Left ventricle myocardium inferior (tissue), 1 donor: Measurements from ENCODE around the gene TBX20. TPM values are rescaled to one million over a fixed set of nuclear protein-coding genes. Genes with fewer than 3 reads are reported as not detected.
"Not testable (repeated sequence)": the region's sequence is repeated elsewhere in the genome, so short reads cannot be mapped to it uniquely, and the experiment has no call there.

Source experiments
- DNase-seq: peaks from one replicate; pipeline ENCODE4 v3.0.0-alpha.2; 2020
- H3K27ac ChIP-seq: fragments of 200-600 bp; replicated peaks from 2 replicates; pipeline ENCODE4 v1.8.0; 2021
- H3K27me3 ChIP-seq: fragments of 200-600 bp; 2 replicates; pipeline ENCODE4 v1.8.0; 2021; ENCODE audit warnings: low read depth
- H3K36me3 ChIP-seq: fragments of 200-600 bp; 2 replicates; pipeline ENCODE4 v1.8.0; 2021
- H3K4me1 ChIP-seq: fragments of 200-600 bp; 2 replicates; pipeline ENCODE4 v1.8.0; 2021
- H3K4me3 ChIP-seq: fragments of 200-600 bp; 2 replicates; pipeline ENCODE4 v1.8.0; 2021; ENCODE audit warnings: mild to moderate bottlenecking, moderate library complexity
- H3K9me3 ChIP-seq: fragments of 200-600 bp; replicated peaks from 2 replicates; pipeline ENCODE4 v1.8.0; 2021
- intact Hi-C: fragments of 100-400 bp; cut with micrococcal nuclease; formaldehyde crosslinking; loops from one replicate; pipeline ENCODE4 v1.11.0; 2022
- total RNA-seq: library from RNA; stranded (reverse); fragmentation: NEBNext Ultra II Directional; extraction: Animal tissue kit (Norgen Biotek cat#: 25700); gene quantifications from one replicate; pipeline ENCODE4 v1.2.1, GENCODE V29; 2021
- TF ChIP-seq, protein P1 (sequence below): fragments of 200-600 bp; IDR thresholded peaks from 2 replicates; pipeline ENCODE4 v1.8.0; 2021; ENCODE audit warnings: antibody characterized with exemption, mild to moderate bottlenecking, borderline replicate concordance
- donor health status: DM: no; HTN: yes; CAD: no; lungs with severe emphysema.

TBX20 gene
- total RNA-seq, 1 donor from 2014 or later: 83.9 TPM

DNA sequence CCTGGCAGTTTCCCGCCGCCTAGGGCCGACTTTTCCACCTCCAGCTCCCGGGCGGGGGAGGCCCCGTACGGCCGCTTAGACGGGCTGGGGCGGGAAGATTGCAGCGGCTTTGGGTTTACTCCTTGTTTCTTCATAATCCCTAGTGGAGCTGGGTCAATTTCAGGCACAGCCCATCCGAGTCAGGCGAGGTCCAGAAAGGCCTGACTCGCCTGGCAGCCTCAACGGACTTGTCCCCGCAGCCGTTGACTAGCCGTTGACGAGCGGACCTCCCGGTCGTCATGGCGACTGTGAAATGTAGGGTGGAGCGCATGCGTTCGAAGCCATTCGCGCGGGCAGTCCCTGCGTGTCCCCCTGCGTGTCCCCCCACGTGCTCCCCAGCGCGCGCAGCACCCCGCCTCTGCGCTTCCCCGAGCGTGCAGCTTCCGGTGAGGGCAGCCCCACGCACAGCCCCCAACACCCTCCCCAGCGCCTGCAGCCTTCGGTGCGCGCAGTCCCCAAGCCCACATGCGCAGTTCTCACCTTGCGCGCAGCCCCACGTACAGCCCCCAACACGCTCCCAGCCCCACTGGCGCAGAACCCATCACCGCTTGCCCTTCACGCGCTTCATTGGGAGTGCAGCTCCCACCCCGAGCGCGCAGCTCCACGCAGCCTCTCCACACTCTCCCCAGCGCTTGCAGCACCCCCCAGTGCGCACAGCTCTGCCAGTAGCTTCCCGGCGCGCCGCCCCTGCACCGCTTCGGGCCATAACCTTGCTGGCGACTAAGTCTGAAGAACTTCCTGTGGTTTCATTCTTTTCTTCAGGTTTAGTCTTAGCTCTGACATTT, 67.8 kb downstream of the TBX20 start:
- H3K4me3 ChIP-seq: peak overlapping the region; percentile 70
- H3K27me3 ChIP-seq: peaks cover 13% of the 10 kb centered on the region
- H3K4me1 ChIP-seq: peaks cover 17% of the 10 kb centered on the region
- intact Hi-C loops: no loop called here
- H3K9me3 ChIP-seq: no peaks in the 10 kb centered on the region
- TF ChIP-seq, protein P1, sequence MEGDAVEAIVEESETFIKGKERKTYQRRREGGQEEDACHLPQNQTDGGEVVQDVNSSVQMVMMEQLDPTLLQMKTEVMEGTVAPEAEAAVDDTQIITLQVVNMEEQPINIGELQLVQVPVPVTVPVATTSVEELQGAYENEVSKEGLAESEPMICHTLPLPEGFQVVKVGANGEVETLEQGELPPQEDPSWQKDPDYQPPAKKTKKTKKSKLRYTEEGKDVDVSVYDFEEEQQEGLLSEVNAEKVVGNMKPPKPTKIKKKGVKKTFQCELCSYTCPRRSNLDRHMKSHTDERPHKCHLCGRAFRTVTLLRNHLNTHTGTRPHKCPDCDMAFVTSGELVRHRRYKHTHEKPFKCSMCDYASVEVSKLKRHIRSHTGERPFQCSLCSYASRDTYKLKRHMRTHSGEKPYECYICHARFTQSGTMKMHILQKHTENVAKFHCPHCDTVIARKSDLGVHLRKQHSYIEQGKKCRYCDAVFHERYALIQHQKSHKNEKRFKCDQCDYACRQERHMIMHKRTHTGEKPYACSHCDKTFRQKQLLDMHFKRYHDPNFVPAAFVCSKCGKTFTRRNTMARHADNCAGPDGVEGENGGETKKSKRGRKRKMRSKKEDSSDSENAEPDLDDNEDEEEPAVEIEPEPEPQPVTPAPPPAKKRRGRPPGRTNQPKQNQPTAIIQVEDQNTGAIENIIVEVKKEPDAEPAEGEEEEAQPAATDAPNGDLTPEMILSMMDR: no peak
- H3K27ac ChIP-seq: peak overlapping the region; percentile 89
- DNase-seq: peak; percentile 58
- no peaks in the 10 kb centered on the region for H3K36me3 ChIP-seq

DNA sequence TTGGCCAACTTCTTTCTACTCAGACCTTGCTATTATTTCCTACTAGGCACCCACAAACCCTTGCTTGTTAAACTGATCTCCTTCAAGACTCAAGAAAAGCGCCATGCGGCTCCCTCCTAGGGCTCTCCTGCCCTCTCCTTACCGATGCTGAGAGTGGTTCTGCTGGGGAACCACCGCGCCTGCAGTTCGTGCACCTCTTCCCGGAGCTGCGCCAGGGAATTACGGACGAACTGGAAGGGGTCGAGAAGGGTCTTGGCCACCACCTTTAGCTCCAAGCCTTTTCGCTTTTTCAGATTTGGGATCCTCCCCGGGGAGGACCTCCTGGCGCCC, 68.4 kb downstream of the TBX20 start:
- H3K36me3 ChIP-seq, DNase-seq, intact Hi-C loops, H3K9me3 ChIP-seq: not testable (repeated sequence)
- Histone ChIP-seq H3K4me1 (peaks cover 23% of the 10 kb centered on the region), H3K4me3 (peak overlapping the region; percentile 70), H3K27ac (peak overlapping the region; percentile 89), H3K27me3 (peaks cover 13% of the 10 kb centered on the region)

DNA sequence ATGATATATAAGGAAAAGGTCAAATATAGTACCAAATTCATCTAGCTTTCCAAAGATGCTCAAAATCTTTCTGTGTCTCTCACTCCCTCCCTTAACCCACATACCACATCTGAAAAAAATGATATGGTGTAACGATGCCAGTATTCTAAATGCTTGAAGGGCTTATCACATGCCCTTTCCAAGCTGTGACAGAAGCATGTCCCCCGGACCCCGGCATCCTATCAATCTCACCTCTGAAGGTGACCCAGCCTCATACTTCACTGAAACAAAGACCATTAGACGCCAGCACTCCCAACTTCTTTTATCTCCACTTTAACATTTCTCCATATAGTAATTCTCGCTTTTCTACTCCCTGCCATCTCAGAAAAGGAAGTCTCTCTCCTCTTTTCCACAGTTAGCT, 68.9 kb downstream of the TBX20 start:
- H3K9me3 ChIP-seq, DNase-seq, intact Hi-C loops, H3K36me3 ChIP-seq: not testable (repeated sequence)
- Histone ChIP-seq H3K27ac (peak overlapping the region; percentile 89), H3K4me1 (peaks cover 27% of the 10 kb centered on the region), H3K4me3 (peak overlapping the region; percentile 70), H3K27me3 (peaks cover 13% of the 10 kb centered on the region)

DNA sequence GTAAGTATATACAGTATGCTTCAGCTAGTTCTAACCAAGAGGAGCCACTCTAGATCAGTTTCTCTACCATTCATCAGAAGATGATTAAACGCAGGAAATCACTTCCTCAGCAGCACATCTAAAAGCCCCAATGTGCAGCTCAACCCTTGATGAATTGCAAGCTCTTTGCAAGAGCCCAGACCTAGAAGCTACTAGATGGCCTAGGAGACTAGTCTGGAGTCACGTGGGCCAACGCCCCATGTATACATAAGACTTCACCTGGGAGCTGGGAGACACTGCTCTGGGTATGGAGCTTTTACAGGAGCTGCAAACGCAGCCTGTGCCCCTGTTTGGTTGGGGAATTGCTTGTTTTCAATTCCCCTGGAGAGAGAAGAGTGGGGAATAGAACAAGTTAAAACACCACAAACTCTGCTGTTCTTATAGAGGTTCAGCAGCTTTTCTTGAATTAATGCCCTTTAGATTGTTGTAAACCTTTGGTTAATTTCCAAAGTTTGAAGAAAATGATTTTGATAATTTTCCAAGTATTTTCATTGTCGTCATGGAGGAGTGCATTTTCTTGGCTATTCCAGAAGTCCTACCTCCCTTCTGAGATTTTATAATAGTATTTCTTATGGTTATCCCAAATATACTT, 69.9 kb downstream of the TBX20 start:
- H3K27ac ChIP-seq: peak overlapping the region; percentile 89
- intact Hi-C loops: not testable (repeated sequence)

DNA sequence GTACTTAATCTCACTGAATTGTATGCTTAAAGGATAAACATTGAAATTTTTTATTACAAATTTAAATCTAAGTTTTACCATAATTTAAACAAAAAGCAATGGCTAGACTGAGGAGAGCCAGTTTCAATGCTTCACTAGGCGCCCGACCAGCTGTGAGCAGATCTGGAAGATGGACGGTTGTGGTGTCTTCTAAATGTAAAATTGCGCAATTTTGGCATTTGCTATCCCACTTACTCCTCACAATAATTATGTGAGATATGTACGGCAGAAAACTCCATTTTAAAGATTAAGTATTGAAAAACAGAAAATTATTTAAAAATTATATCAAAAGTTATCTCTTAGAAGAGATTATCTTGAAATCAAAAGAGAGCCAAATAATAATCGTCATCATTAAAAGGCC, 73.2 kb downstream of the TBX20 start:
- H3K27ac ChIP-seq, H3K27me3 ChIP-seq, H3K4me3 ChIP-seq, intact Hi-C loops, H3K9me3 ChIP-seq, DNase-seq, H3K36me3 ChIP-seq: not testable (repeated sequence)
- peaks cover 19% of the 10 kb centered on the region for H3K4me1 ChIP-seq

More for the DNA sequence above, 69.9 kb downstream of the TBX20 start:
- not testable (repeated sequence) for DNase-seq, H3K9me3 ChIP-seq, H3K36me3 ChIP-seq
- peaks cover 32% of the 10 kb centered on the region for H3K4me1 ChIP-seq
- peak overlapping the region; percentile 70 for H3K4me3 ChIP-seq
- peaks cover 13% of the 10 kb centered on the region for H3K27me3 ChIP-seq

DNA sequence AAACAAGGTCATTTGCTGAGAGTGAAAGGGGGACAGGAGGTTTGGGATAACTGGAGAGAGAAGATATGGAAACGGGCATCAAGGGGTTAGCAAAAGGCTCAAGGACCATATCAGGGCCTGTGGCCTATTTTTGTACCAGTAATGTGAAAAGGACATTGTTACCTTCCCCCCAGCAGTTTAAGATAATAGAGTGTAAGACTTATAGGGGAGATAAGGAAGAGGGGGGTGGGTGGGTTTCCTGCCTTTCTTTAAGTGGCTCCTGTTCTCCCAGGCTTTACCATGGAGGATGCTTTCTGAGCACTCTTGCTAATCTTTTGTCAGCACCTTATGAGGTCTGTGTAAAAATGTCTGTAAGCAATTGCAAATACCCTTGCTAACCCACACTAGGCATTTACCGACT, 80.7 kb downstream of the TBX20 start:
- intact Hi-C loops, H3K27me3 ChIP-seq, H3K9me3 ChIP-seq, H3K36me3 ChIP-seq, H3K4me3 ChIP-seq, DNase-seq: not testable (repeated sequence)
- Histone ChIP-seq H3K4me1 (peaks cover 24% of the 10 kb centered on the region), H3K27ac (peak overlapping the region; percentile 24)

DNA sequence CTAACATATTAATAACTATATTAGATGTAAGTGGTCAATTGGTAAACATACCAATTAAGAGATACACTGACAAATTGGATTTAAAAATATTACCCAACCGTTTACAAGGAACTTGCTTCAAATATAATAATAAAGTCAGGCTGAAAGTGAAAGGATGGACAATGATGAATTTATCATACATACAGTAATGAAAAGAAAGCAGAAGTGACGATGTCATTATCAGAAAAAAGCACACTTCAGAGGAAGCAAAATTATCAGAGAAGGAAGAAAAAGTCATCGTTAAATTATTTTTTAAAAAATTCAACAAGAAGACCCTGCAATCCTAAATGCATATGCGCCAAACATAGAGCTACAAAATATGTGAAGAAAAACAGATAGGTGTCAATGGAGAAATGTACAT, 81.8 kb downstream of the TBX20 start:
- H3K4me1 ChIP-seq: peaks cover 24% of the 10 kb centered on the region
- intact Hi-C loops, DNase-seq, H3K9me3 ChIP-seq, H3K27ac ChIP-seq, H3K27me3 ChIP-seq, H3K4me3 ChIP-seq, H3K36me3 ChIP-seq: not testable (repeated sequence)

DNA sequence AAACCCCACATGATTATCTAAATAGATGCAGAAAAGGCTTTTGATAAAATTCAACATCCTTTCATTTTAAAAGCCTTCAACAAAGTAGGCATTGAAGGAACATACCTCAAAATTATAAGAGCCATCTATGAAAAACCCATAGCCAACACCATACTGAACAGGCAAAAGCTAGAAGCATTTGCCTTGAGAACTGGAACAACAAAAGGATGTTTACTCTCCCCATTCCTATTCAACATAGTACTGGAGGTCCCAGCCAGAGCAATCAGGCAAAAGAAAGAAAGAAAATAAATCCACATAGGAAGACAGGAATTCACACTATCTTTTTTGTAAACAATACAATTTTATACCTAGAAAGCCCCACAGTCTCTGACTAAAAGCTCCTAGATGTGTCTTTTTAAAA, 86.2 kb downstream of the TBX20 start:
- H3K9me3 ChIP-seq, H3K4me3 ChIP-seq, H3K27ac ChIP-seq, H3K27me3 ChIP-seq, DNase-seq, intact Hi-C loops, H3K36me3 ChIP-seq: not testable (repeated sequence)
- peaks cover 13% of the 10 kb centered on the region for H3K4me1 ChIP-seq

DNA sequence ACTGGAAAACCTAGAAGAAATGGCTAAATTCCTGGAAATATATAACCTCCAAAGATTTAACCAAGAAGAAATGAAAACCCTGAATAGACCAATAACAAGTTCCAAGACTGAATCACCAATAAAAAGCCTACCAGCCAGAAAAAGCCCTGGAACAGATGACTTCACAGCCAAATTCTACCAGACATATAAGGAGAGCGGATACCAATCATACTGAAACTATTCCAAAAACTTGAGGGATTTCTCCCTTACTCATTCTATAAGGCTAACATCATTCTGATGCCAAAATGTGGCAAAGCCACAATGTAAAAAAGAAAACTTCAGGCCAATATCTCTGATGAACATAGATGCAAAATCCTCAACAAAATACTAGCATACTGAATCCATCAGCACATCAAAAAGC, 86.7 kb downstream of the TBX20 start:
- H3K9me3 ChIP-seq, H3K4me3 ChIP-seq, intact Hi-C loops, H3K4me1 ChIP-seq, DNase-seq, H3K27ac ChIP-seq, H3K36me3 ChIP-seq, H3K27me3 ChIP-seq: not testable (repeated sequence)

DNA sequence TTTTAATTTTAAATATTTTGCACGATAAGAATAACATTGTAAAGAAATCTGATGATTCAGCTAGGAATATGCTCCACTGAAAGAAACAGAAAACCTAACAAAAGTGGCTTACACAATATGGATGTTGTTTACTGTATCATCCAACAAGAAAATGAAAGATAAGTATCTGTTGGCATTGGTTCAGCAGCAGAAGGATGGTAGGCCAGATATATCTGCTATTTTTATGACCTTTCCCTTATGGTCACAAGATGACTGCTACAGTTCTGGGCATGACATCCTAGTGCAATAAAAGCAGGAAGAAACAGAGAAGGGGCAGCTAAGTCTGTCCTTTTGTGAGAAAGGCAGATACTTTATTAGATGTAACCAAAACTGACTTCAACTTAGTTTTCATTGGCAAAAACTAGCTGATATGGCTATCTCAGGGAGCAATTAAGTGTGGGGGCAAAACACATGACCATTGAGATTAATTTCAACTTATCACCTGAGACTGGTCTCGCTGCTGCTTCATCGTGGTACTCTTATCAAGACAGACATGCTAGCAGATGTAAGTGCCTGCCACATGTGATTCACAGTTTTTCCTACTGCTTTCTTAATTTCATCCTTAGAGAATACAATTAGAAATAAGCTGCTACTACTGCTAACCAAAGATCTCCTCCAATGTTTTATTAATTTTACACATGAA, 92.7 kb downstream of the TBX20 start:
- H3K36me3 ChIP-seq, H3K9me3 ChIP-seq, H3K27ac ChIP-seq, H3K27me3 ChIP-seq, intact Hi-C loops, H3K4me3 ChIP-seq, DNase-seq, H3K4me1 ChIP-seq: not testable (repeated sequence)
